Hepatocyte (in vitro differentiated cells): ENCODE measurements around the gene FAM241A.

Experiments used
- EZH2phosphoT487 ChIP-seq: fragments of 200-600 bp; sonication (generic); IDR thresholded peaks from one replicate; pipeline ENCODE4 v1.6.1; 2018; ENCODE audit warnings: antibody characterized with exemption, mild to moderate bottlenecking, low read depth, moderate library complexity; ENCODE audit not compliant: unreplicated experiment, severe bottlenecking
- TF ChIP-seq, protein P1 (sequence below): fragments of 200-600 bp; sonication (generic); IDR thresholded peaks from 2 replicates; pipeline ENCODE4 v1.5.1; 2016; ENCODE audit warnings: antibody characterized with exemption, mild to moderate bottlenecking; ENCODE audit not compliant: poor library complexity

DNA sequence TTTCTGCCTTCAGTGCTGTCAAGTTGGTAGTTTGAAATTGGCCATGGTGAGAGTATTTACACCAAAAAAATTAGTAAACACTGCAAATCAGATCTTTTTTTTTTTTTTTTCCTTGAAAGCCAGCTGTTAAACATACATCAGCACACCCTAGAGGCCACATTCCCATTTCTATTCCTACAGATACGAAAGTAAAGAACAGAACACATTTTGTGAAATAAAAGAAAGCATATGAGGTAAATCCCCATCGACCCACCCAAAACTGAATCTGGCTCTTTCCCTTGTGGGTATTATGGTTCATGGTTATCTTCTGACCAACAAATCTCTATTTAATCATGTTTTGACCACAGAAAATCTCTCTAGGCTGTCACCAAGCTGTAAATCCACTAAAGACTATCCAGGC, 44.5 kb downstream of the FAM241A start:
- no peak for TF ChIP-seq EZH2phosphoT487
- TF ChIP-seq, protein P1, sequence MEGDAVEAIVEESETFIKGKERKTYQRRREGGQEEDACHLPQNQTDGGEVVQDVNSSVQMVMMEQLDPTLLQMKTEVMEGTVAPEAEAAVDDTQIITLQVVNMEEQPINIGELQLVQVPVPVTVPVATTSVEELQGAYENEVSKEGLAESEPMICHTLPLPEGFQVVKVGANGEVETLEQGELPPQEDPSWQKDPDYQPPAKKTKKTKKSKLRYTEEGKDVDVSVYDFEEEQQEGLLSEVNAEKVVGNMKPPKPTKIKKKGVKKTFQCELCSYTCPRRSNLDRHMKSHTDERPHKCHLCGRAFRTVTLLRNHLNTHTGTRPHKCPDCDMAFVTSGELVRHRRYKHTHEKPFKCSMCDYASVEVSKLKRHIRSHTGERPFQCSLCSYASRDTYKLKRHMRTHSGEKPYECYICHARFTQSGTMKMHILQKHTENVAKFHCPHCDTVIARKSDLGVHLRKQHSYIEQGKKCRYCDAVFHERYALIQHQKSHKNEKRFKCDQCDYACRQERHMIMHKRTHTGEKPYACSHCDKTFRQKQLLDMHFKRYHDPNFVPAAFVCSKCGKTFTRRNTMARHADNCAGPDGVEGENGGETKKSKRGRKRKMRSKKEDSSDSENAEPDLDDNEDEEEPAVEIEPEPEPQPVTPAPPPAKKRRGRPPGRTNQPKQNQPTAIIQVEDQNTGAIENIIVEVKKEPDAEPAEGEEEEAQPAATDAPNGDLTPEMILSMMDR: peak; percentile 21
